Measurements from ENCODE around the gene VAMP8.
"Not testable (repeated sequence)": the region's sequence is repeated elsewhere in the genome, so short reads cannot be mapped to it uniquely, and the experiment has no call there.

Gene VAMP8

DNA sequence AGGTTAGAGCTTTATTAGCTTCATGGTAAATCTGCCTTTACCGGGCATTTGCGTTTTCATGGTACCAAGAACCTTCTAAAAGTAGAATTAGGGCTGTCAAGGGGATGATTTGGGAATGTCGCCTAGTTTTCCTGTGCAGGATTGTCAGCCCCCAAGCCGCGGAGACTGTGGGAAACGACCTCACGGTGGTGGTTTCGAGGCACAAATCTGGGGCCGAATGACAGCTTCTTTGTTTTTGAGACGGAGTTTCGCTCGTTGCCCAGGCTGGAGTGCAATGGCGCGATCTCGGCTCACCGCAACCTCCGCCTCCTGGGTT is 38.0 kb downstream of the VAMP8 start:
- no peak overlapping the region for H2AFZ ChIP-seq (ENCODE audit: low read depth, low read length)
- peaks cover 35% of the 10 kb centered on the region for H3K36me3 ChIP-seq (ENCODE audit: insufficient read depth, low read length)
- no peak for DNase-seq
- H3K9me3 ChIP-seq (ENCODE audit: insufficient read depth, low read length, severe bottlenecking), result no peaks in the 10 kb centered on the region
- H3K4me2 ChIP-seq (ENCODE audit: insufficient read depth, low read length), result peak overlapping the region; percentile 78
- peak overlapping the region; percentile 98 for H3K27ac ChIP-seq (ENCODE audit: low read length)
- H3K4me3 ChIP-seq (ENCODE audit: low read depth in 1 of 2, low read length in 2 of 2), result peak overlapping the region in 1 of 2 experiments; percentile 97; a peak in 1 of 4 replicates
- no peak for ATAC-seq (ENCODE audit: insufficient read depth, low read depth)
- H3K79me2 ChIP-seq (ENCODE audit: insufficient read depth, low read length), result peaks cover 65% of the 10 kb centered on the region
- H3K27me3 ChIP-seq (ENCODE audit: insufficient read depth, low read length, poor library complexity), result no peaks in the 10 kb centered on the region
- peak overlapping the region; percentile 99 for H3K9ac ChIP-seq (ENCODE audit: low read depth, low read length)
- no peak for TF ChIP-seq CTCF (IDR thresholded peaks at IDR 0.05; ENCODE audit: borderline replicate concordance, extremely low read depth, low read length, poor library complexity, severe bottlenecking)
- no peak for TF ChIP-seq EZH2 (IDR thresholded peaks at IDR 0.05; ENCODE audit: borderline replicate concordance, low read depth, low read length, severe bottlenecking)
- peaks cover 27% of the 10 kb centered on the region for H4K20me1 ChIP-seq (ENCODE audit: insufficient read depth, low read length)
- peaks cover 56% of the 10 kb centered on the region for H3K4me1 ChIP-seq (ENCODE audit: insufficient read depth, low read length)

DNA sequence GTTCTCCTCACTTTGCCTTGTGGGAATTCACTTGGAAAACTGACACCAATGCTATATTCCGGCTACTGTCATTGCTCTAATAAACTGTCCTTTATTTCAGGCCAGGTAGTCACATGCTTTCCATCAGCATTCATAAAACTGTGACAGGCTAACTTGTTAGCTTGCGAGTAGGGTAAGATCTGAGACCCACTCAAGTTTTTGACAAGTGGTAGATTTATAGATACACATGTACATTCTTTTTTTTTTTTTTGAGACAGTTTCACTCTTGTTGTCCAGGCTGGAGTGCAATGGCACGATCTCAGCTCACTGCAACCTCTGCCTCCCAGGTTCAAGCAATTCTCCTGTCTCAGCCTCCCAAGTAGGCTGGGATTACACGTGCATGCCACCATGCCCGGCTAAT is 40.3 kb downstream of the VAMP8 start:
- Histone ChIP-seq H3K9ac (ENCODE audit: low read depth, low read length) (peak overlapping the region; percentile 99), H3K27ac (ENCODE audit: low read length) (0 out of 2 replicates have a peak overlapping the region, but pooled peaks have one; percentile 98), H3K79me2 (ENCODE audit: insufficient read depth, low read length) (peaks cover 63% of the 10 kb centered on the region), H3K4me3 (ENCODE audit: low read depth in 1 of 2, low read length in 2 of 2) (peak overlapping the region; percentile 93 to 97; a peak in 3 of 4 replicates), H3K4me1 (ENCODE audit: insufficient read depth, low read length) (peaks cover 40% of the 10 kb centered on the region), H4K20me1 (ENCODE audit: insufficient read depth, low read length) (peaks cover 32% of the 10 kb centered on the region), H3K36me3 (ENCODE audit: insufficient read depth, low read length) (peaks cover 56% of the 10 kb centered on the region), H3K4me2 (ENCODE audit: insufficient read depth, low read length) (peak overlapping the region; percentile 78)
- not testable (repeated sequence) for H3K27me3 ChIP-seq (ENCODE audit: insufficient read depth, low read length, poor library complexity); ATAC-seq (ENCODE audit: insufficient read depth, low read depth); H3K9me3 ChIP-seq (ENCODE audit: insufficient read depth, low read length, severe bottlenecking); DNase-seq; H2AFZ ChIP-seq (ENCODE audit: low read depth, low read length)

- Histone ChIP-seq H3K4me2 (ENCODE audit: insufficient read depth, low read length) (no peak overlapping the region), H3K4me3 (ENCODE audit: low read depth in 1 of 2, low read length in 2 of 2) (no peak overlapping the region), H3K9me3 (ENCODE audit: insufficient read depth, low read length, severe bottlenecking) (no peaks in the 10 kb centered on the region), H3K27ac (ENCODE audit: low read length) (no peak overlapping the region), H3K36me3 (ENCODE audit: insufficient read depth, low read length) (peaks cover 73% of the 10 kb centered on the region), H3K4me1 (ENCODE audit: insufficient read depth, low read length) (peaks cover 37% of the 10 kb centered on the region), H2AFZ (ENCODE audit: low read depth, low read length) (no peak overlapping the region), H3K27me3 (ENCODE audit: insufficient read depth, low read length, poor library complexity) (no peaks in the 10 kb centered on the region), H3K79me2 (ENCODE audit: insufficient read depth, low read length) (peaks cover 79% of the 10 kb centered on the region), H4K20me1 (ENCODE audit: insufficient read depth, low read length) (peaks cover 38% of the 10 kb centered on the region), H3K9ac (ENCODE audit: low read depth, low read length) (no peak overlapping the region)
- TF ChIP-seq EZH2 (IDR thresholded peaks at IDR 0.05; ENCODE audit: borderline replicate concordance, low read depth, low read length, severe bottlenecking), result no peak
- no peak for TF ChIP-seq CTCF (IDR thresholded peaks at IDR 0.05; ENCODE audit: borderline replicate concordance, extremely low read depth, low read length, poor library complexity, severe bottlenecking)
- ATAC-seq (ENCODE audit: insufficient read depth, low read depth) (no peak), DNase-seq (no peak)
Measured at GRCh38 chr2:85619617-85620016, 42.2 kb downstream of the VAMP8 start.

DNA sequence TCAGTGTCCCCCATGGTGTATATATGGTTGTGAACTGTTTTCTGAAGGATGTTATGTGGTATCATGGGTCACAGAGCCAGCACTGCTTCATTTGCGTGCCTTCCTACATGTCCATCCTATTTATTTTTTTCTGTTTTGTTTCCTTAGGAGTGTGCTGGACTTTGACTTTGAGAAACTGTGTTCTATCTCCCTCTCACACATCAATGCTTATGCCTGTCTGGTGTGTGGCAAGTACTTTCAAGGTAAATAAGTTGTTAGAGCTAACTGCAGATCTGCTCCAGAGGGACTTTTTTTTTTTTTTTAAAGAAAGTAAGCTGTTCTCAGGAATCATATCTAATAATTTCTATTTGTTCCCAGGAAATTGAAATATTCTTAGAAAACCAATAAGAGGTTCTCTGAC is 44.0 kb downstream of the VAMP8 start:
- no peak overlapping the region for H3K9ac ChIP-seq (ENCODE audit: low read depth, low read length)
- peaks cover 81% of the 10 kb centered on the region for H3K79me2 ChIP-seq (ENCODE audit: insufficient read depth, low read length)
- DNase-seq, result no peak
- peaks cover 29% of the 10 kb centered on the region for H3K4me1 ChIP-seq (ENCODE audit: insufficient read depth, low read length)
- H4K20me1 ChIP-seq (ENCODE audit: insufficient read depth, low read length), result peaks cover 42% of the 10 kb centered on the region
- no peak overlapping the region for H3K27ac ChIP-seq (ENCODE audit: low read length)
- ATAC-seq (ENCODE audit: insufficient read depth, low read depth), result no peak
- H3K4me3 ChIP-seq (ENCODE audit: low read depth in 1 of 2, low read length in 2 of 2), result no peak overlapping the region
- H3K36me3 ChIP-seq (ENCODE audit: insufficient read depth, low read length), result peaks cover 87% of the 10 kb centered on the region
- no peaks in the 10 kb centered on the region for H3K9me3 ChIP-seq (ENCODE audit: insufficient read depth, low read length, severe bottlenecking)
- TF ChIP-seq CTCF (IDR thresholded peaks at IDR 0.05; ENCODE audit: borderline replicate concordance, extremely low read depth, low read length, poor library complexity, severe bottlenecking) (no peak), EZH2 (IDR thresholded peaks at IDR 0.05; ENCODE audit: borderline replicate concordance, low read depth, low read length, severe bottlenecking) (no peak)
- H2AFZ ChIP-seq (ENCODE audit: low read depth, low read length), result no peak overlapping the region
- H3K27me3 ChIP-seq (ENCODE audit: insufficient read depth, low read length, poor library complexity), result no peaks in the 10 kb centered on the region
- no peak overlapping the region for H3K4me2 ChIP-seq (ENCODE audit: insufficient read depth, low read length)
